ENCODE measurements around the gene THSD8.
A peak's percentile ranks its signal among the peaks of the same experiment; 100 is the strongest.

THSD8 gene

GRCh38 chr19:12799742-12800465 is 2.0 kb upstream of the THSD8 start:
- H3K36me3 ChIP-seq (ENCODE audit: control insufficient read depth, insufficient read depth, low read length): no peaks in the 10 kb centered on the region
- H3K27me3 ChIP-seq (ENCODE audit: control insufficient read depth, insufficient read depth, low read length): no peaks in the 10 kb centered on the region
- H3K9ac ChIP-seq: no peak overlapping the region
- H3K4me1 ChIP-seq: peaks cover 22% of the 10 kb centered on the region
- peaks cover 16% of the 10 kb centered on the region for H3K79me2 ChIP-seq
- TF ChIP-seq CTCF (IDR thresholded peaks at IDR 0.05): no peak
- no peaks in the 10 kb centered on the region for H3K9me3 ChIP-seq (ENCODE audit: control insufficient read depth, low read length)
- peak overlapping the region; percentile 99 for H3K4me2 ChIP-seq (ENCODE audit: low read length)
- H3K4me3 ChIP-seq (ENCODE audit: low read depth, low read length): no peak overlapping the region
- H3K27ac ChIP-seq: no peak overlapping the region
- H2AFZ ChIP-seq: no peak overlapping the region

GRCh38 chr19:12800466-12800770 is 1.5 kb upstream of the THSD8 start:
- TF ChIP-seq CTCF (IDR thresholded peaks at IDR 0.05): no peak
- Histone ChIP-seq H3K4me3 (ENCODE audit: low read depth, low read length) (peak overlapping the region; percentile 97), H3K9me3 (ENCODE audit: control insufficient read depth, low read length) (no peaks in the 10 kb centered on the region), H3K4me1 (peaks cover 22% of the 10 kb centered on the region), H3K4me2 (ENCODE audit: low read length) (peak overlapping the region; percentile 99), H3K27ac (peak overlapping the region; percentile 95), H3K9ac (no peak overlapping the region), H2AFZ (no peak overlapping the region), H3K27me3 (ENCODE audit: control insufficient read depth, insufficient read depth, low read length) (no peaks in the 10 kb centered on the region), H3K79me2 (peaks cover 14% of the 10 kb centered on the region), H3K36me3 (ENCODE audit: control insufficient read depth, insufficient read depth, low read length) (no peaks in the 10 kb centered on the region)

GRCh38 chr19:12800923-12801465 is 875 bp upstream of the THSD8 start:
- Histone ChIP-seq H3K27me3 (ENCODE audit: control insufficient read depth, insufficient read depth, low read length) (no peaks in the 10 kb centered on the region), H3K79me2 (peaks cover 14% of the 10 kb centered on the region), H3K4me2 (ENCODE audit: low read length) (peak overlapping the region; percentile 99), H3K4me3 (ENCODE audit: low read depth, low read length) (peak overlapping the region; percentile 97), H3K27ac (peak overlapping the region; percentile 95), H2AFZ (peak overlapping the region; percentile 96), H3K9me3 (ENCODE audit: control insufficient read depth, low read length) (no peaks in the 10 kb centered on the region), H3K4me1 (peaks cover 19% of the 10 kb centered on the region), H3K36me3 (ENCODE audit: control insufficient read depth, insufficient read depth, low read length) (no peaks in the 10 kb centered on the region), H3K9ac (peak overlapping the region; percentile 100)
- TF ChIP-seq CTCF (IDR thresholded peaks at IDR 0.05): no peak

GRCh38 chr19:12802267-12803106 is 618 bp downstream of the THSD8 start:
- Histone ChIP-seq H3K4me2 (ENCODE audit: low read length) (peak overlapping the region; percentile 99), H3K79me2 (peaks cover 14% of the 10 kb centered on the region), H3K4me3 (ENCODE audit: low read depth, low read length) (peak overlapping the region; percentile 97), H3K36me3 (ENCODE audit: control insufficient read depth, insufficient read depth, low read length) (no peaks in the 10 kb centered on the region), H3K9ac (no peak overlapping the region), H3K27ac (peak overlapping the region; percentile 95), H3K4me1 (peaks cover 17% of the 10 kb centered on the region), H3K27me3 (ENCODE audit: control insufficient read depth, insufficient read depth, low read length) (no peaks in the 10 kb centered on the region), H3K9me3 (ENCODE audit: control insufficient read depth, low read length) (no peaks in the 10 kb centered on the region), H2AFZ (peak overlapping the region; percentile 96)
- TF ChIP-seq CTCF (IDR thresholded peaks at IDR 0.05): no peak

Data from parathyroid adenoma (tissue), 2 donors.